Adipocyte (in vitro differentiated cells): ENCODE results near the gene FIBP.

ENCODE experiments used
- DNase-seq: peaks from one replicate; pipeline ENCODE4 v3.0.0-alpha.2; 2015; ENCODE audit warnings: low read depth
- H3K27me3 ChIP-seq: replicated peaks from 2 replicates; pipeline ENCODE4 v1.7.0; 2013; ENCODE audit warnings: mild to moderate bottlenecking, low read length, moderate library complexity; ENCODE audit not compliant: control insufficient read depth, insufficient read depth
- H3K36me3 ChIP-seq: 2 replicates; pipeline ENCODE4 v1.7.0; 2013; ENCODE audit warnings: low read length, mild to moderate bottlenecking, moderate library complexity; ENCODE audit not compliant: control insufficient read depth, insufficient read depth, severe bottlenecking
- H3K4me1 ChIP-seq: 2 replicates; pipeline ENCODE4 v1.7.0; 2013; ENCODE audit warnings: mild to moderate bottlenecking, low read length, moderate library complexity; ENCODE audit not compliant: control insufficient read depth, insufficient read depth
- H3K4me3 ChIP-seq: 2 replicates; pipeline ENCODE4 v1.7.0; 2013; ENCODE audit warnings: mild to moderate bottlenecking, low read length, moderate library complexity
- H3K9ac ChIP-seq: 2 replicates; pipeline ENCODE4 v1.7.0; 2013; ENCODE audit warnings: mild to moderate bottlenecking, low read length, moderate library complexity
- H3K9me3 ChIP-seq: 2 replicates; pipeline ENCODE4 v1.7.0; 2013; ENCODE audit warnings: mild to moderate bottlenecking, low read length, moderate library complexity; ENCODE audit not compliant: control insufficient read depth

The FIBP gene

GRCh38 chr11:65885808-65886536 is 2.3 kb downstream of the FIBP start:
- H3K9ac ChIP-seq: peak overlapping the region; percentile 99
- H3K9me3 ChIP-seq: no peaks in the 10 kb centered on the region
- no peak overlapping the region for H3K4me3 ChIP-seq
- DNase-seq: no peak
- H3K36me3 ChIP-seq: peaks cover 45% of the 10 kb centered on the region
- H3K4me1 ChIP-seq: peaks cover 31% of the 10 kb centered on the region
- H3K27me3 ChIP-seq: no peaks in the 10 kb centered on the region

- peaks cover 30% of the 10 kb centered on the region for H3K4me1 ChIP-seq
- no peak overlapping the region for H3K9ac ChIP-seq
- DNase-seq: no peak
- H3K36me3 ChIP-seq: peaks cover 45% of the 10 kb centered on the region
- H3K9me3 ChIP-seq: no peaks in the 10 kb centered on the region
- no peak overlapping the region for H3K4me3 ChIP-seq
- no peaks in the 10 kb centered on the region for H3K27me3 ChIP-seq
These were observed 3.0 kb downstream of the FIBP start for GRCh38 chr11:65885231-65885630.

DNA sequence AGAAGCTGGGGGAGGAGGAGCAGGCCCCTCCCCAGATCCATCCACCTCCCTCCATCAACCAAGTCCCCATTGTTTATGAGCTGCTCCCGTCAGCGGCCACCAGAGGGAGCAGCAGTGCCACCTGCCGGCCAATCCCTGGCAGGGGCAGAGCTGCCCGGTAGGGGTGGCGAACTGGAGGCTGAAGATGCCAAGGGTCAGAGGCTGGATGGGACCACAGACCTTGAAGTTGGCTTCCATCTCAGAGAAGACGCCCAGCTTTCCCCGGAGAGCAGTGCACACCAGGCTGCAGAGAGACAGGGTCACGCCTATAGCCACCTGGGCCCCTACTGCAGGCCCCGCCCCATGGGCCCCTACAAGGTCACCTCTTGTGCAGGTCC is 3.6 kb downstream of the FIBP start:
- peak; percentile 88 for DNase-seq
- Histone ChIP-seq H3K9me3 (no peaks in the 10 kb centered on the region), H3K9ac (no peak overlapping the region), H3K27me3 (no peaks in the 10 kb centered on the region), H3K4me1 (peaks cover 25% of the 10 kb centered on the region), H3K4me3 (no peak overlapping the region), H3K36me3 (peaks cover 45% of the 10 kb centered on the region)

DNA sequence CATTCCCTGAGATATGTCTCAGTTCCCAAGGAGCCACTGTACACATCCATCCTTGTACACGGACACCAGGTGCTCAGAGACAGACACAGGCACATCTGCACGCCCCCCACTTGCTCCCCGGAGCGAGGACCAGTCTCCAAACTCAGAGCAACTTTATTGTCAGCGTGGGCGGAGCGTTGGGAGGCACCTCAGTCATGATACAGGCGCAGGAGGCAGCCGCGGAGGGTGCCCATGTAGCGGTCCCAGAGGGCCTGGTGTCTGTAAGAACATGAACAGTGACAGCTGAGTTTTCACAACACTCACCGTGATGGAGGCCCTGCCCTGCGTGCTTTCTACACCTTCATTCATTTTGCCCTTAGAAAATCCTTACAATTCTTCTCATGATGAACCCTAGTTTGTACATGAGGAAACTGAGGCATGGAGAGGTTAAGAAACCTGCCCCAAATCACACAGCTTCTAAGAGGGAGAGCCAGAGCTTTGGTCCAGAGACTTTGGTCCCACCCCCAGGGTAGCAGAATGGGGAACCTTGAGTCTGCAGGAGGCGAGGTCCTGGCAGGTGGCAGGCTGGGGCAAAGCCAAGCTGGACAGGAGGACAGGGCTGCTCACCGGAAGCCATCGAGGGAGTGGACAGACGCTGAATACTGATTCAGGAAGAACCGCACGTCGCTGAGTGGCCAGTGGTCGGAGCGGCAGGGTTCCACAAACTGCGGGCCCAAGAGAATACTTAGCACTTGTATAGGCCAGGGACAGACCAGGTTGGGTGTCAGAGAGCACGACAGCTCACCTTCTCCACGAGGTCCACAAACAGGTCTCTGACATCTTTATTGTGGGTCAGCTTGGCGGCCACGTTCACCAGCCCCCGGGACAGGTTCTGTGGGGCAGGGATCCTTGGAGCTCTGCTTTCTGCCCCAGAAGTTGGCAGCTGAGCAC is 4.2 kb downstream of the FIBP start:
- no peaks in the 10 kb centered on the region for H3K27me3 ChIP-seq
- no peak overlapping the region for H3K9ac ChIP-seq
- DNase-seq: no peak
- peaks cover 22% of the 10 kb centered on the region for H3K4me1 ChIP-seq
- H3K4me3 ChIP-seq: no peak overlapping the region
- peaks cover 45% of the 10 kb centered on the region for H3K36me3 ChIP-seq
- H3K9me3 ChIP-seq: no peaks in the 10 kb centered on the region

DNA sequence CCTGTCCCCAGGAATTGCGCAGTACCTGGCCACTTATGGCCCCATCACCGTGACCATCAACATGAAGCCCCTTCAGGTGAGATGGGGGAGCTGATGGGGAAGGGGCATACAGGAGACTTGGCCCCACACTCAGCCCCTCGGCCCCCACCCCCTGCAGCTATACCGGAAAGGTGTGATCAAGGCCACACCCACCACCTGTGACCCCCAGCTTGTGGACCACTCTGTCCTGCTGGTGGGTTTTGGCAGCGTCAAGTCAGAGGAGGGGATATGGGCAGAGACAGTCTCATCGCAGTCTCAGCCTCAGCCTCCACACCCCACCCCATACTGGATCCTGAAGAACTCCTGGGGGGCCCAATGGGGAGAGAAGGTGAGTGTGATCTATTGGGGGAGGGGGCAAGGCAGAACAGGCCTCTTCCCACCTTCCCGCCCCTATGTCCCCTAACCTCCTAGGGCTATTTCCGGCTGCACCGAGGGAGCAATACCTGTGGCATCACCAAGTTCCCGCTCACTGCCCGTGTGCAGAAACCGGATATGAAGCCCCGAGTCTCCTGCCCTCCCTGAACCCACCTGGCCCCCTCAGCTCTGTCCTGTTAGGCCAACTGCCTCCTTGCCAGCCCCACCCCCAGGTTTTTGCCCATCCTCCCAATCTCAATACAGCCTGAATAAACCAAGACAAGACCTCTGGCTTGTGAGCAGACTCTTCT is 5.1 kb downstream of the FIBP start:
- H3K9me3 ChIP-seq: no peaks in the 10 kb centered on the region
- no peaks in the 10 kb centered on the region for H3K27me3 ChIP-seq
- H3K9ac ChIP-seq: no peak overlapping the region
- H3K36me3 ChIP-seq: peaks cover 45% of the 10 kb centered on the region
- H3K4me3 ChIP-seq: no peak overlapping the region
- no peak for DNase-seq
- H3K4me1 ChIP-seq: peaks cover 16% of the 10 kb centered on the region

- peaks cover 11% of the 10 kb centered on the region for H3K4me1 ChIP-seq
- DNase-seq: no peak
- no peak overlapping the region for H3K4me3 ChIP-seq
- peaks cover 45% of the 10 kb centered on the region for H3K36me3 ChIP-seq
- H3K9me3 ChIP-seq: no peaks in the 10 kb centered on the region
- H3K27me3 ChIP-seq: no peaks in the 10 kb centered on the region
- no peak overlapping the region for H3K9ac ChIP-seq
These were observed 5.9 kb downstream of the FIBP start for GRCh38 chr11:65882120-65883057.

DNA sequence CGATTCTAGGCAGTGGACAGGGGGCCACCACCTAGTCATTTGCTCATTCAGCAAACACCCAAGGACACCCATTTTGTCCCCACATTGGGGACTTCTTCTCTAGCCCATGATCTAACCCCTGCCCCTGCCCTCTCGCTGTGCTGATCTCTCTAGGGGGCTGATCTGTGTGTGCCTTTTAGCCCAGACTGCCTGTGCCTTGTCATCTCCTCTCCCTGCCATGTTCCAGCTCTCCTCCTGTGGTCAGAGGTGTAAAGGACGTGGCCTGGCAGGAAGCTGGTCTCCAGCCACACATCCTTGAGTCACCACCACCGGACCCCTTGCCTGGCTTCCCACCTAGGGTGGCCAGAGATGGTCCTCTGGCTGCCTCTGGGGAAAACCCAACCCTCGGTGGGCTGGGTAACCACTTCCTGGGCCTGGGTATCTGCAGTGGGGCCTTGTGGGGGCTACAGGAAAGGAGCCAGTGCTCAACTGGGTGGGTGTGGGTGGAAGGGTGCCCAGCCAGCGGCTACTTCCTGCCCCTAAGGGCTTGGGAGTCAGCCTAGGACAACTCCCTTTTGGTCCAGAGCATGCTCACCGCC is 7.3 kb downstream of the FIBP start:
- peaks cover 34% of the 10 kb centered on the region for H3K36me3 ChIP-seq

DNA sequence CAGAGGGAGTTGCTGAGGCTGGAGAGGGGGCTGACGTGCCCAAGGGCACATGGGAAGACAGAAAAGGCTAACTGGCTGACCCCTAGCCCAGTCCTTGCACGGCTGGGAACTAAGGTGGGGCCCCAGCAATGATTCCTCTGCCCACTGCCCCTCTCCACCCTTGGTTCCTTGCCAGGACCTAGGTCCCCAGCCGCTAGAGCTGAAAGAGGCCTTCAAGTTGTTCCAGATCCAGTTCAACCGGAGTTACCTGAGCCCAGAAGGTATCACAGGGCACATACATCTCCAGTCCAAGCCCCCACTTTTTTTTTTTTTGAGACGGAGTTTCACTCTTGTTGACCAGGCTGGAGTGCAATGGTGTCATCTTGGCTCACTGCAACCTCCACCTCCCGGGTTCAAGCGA is 8.2 kb downstream of the FIBP start:
- H3K36me3 ChIP-seq: peaks cover 26% of the 10 kb centered on the region
- no peaks in the 10 kb centered on the region for H3K27me3 ChIP-seq
- no peak overlapping the region for H3K9ac ChIP-seq
- DNase-seq: no peak
- H3K9me3 ChIP-seq: no peaks in the 10 kb centered on the region
- H3K4me1 ChIP-seq: no peaks in the 10 kb centered on the region
- H3K4me3 ChIP-seq: no peak overlapping the region

More for the DNA sequence above, 7.3 kb downstream of the FIBP start:
- Histone ChIP-seq H3K4me1 (no peaks in the 10 kb centered on the region), H3K9ac (no peak overlapping the region), H3K27me3 (no peaks in the 10 kb centered on the region), H3K4me3 (no peak overlapping the region), H3K9me3 (no peaks in the 10 kb centered on the region)
- DNase-seq: no peak

DNA sequence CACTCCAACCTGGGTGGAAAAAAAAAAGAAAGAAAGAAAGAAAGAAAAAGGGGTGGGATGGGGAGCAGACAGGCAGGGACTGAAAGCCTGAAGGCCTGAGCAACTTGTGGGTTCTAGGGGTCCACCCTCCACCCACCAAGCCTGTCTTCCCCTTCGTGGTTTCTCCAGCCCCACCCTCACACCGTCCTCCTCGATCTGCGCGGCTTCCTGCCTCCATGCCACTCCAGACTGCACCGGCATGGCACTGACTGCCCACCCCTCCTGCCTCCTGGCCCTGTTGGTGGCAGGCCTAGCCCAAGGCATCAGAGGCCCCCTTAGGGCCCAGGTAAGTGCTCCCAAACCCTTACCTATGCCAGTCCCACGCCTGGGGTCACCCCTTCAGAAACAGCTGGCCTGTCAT is 8.7 kb downstream of the FIBP start, which contains the start of gene CTSW:
Gene CTSW, plus strand, starts transcription at position 221 of the 400 bp plus-strand sequence. Its CDS starts 18 bp downstream, at position 239.
- Histone ChIP-seq H3K9ac (no peak within 1 kb of the TSS), H3K36me3 (peaks cover 22% of the 10 kb centered on the region), H3K9me3 (no peaks in the 10 kb centered on the region), H3K4me1 (no peaks in the 10 kb centered on the region), H3K4me3 (no peak within 1 kb of the TSS), H3K27me3 (no peaks in the 10 kb centered on the region)
- DNase-seq: no peak
